HG03571 (cell line): ENCODE results near the gene SULT2B1.
"Not testable (repeated sequence)": the region's sequence is repeated elsewhere in the genome, so short reads cannot be mapped to it uniquely, and the experiment has no call there.

Source experiments
- ATAC-seq: cut with Tn5 transposase; IDR thresholded peaks from one replicate; pipeline ENCODE4 v1.9.1; 2021; ENCODE audit not compliant: unreplicated experiment

SULT2B1 gene

DNA sequence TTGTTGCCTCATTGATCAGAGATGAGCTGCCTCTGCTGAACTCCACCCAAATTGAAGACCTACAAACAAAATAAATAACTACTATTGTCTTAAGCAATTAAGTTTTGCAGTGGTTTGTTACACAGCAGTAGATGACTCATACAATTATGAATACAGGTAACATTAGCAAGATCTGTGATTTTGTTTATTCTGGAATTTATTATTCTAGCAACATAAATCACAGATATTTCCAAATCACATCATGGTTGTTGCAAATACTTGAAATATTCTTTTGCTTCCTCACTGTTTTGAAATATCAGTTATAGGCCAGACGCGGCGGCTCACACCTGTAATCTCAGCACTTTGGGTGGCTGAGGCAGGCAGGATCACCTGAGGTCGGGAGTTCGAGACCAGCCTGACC is 27.2 kb upstream of the SULT2B1 start:
- no peak for ATAC-seq

GRCh38 chr19:48529156-48529555 is 22.8 kb upstream of the SULT2B1 start:
- no peak for ATAC-seq

- ATAC-seq = no peak
Measured at GRCh38 chr19:48530066-48530720, 21.8 kb upstream of the SULT2B1 start.

GRCh38 chr19:48530770-48531169 is 21.2 kb upstream of the SULT2B1 start:
- no peak for ATAC-seq

- no peak for ATAC-seq
Measured at GRCh38 chr19:48533770-48534169, 18.2 kb upstream of the SULT2B1 start.

DNA sequence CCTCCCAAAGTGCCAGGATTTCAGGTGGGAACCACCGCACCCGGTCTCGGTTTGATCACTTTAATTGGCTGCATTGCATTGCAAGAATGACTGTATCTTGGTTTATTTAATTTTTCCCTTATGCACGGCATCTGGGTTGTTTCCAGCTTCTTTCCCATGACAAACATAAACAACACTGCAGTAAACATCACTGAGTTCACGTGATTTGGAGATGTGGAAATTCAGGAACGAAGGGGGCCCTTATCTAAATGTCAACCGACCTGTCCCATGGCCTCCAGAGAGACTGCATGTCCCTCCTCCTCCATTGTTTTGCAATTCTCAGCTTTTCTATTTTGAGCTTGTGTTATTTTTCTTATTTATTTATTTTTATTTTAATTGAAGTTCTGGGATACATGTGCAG is 14.4 kb upstream of the SULT2B1 start:
- no peak for ATAC-seq

DNA sequence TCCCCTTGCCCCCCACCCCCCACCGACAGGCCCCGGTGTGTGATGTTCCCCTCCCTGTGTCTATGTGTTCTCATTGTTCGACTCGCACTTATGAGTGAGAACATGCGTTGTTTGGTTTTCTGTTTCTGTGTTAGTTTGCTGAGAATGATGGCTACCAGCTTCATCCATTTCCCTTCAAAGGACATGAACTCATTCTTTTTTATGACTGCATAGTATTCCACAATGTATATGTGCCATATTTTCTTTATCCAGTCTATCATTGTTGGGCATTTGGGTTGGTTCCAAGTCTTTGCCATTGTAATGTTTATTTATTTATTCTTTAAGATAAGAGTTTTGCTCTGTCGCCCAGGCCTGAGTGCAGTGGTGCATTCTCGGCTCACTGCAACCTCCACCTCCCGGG is 13.9 kb upstream of the SULT2B1 start:
- not testable (repeated sequence) for ATAC-seq

DNA sequence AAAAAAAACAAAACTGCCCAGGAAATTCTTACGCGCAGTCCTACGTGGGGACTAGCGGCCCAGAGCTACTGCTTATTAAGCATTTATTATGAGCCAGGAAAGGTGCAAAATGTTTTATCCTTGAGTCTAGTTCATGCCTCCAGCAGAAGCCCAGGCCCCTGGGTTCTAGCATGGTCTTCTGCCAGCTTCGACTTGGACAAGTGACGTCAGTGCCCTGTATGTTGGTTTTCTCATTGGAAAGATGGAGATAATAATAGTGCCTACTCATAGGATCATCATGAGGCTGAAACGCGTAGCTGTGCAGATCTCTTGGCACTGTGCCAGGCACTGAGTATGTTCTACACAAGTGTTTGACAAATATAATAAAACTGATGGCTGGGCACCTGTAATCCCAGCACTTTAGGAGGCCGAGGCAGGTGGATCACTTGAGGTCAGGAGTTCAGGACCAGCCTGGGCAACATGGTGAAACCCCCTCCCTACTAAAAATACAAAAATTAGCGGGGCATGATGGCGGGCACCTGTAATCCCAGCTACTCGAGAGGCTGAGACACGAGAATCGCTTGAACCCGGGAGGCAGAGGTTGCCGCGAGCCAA is 12.4 kb upstream of the SULT2B1 start:
- no peak for ATAC-seq

GRCh38 chr19:48540110-48540509 is 11.9 kb upstream of the SULT2B1 start:
- no peak for ATAC-seq

GRCh38 chr19:48541813-48542212 is 10.2 kb upstream of the SULT2B1 start:
- ATAC-seq = no peak

DNA sequence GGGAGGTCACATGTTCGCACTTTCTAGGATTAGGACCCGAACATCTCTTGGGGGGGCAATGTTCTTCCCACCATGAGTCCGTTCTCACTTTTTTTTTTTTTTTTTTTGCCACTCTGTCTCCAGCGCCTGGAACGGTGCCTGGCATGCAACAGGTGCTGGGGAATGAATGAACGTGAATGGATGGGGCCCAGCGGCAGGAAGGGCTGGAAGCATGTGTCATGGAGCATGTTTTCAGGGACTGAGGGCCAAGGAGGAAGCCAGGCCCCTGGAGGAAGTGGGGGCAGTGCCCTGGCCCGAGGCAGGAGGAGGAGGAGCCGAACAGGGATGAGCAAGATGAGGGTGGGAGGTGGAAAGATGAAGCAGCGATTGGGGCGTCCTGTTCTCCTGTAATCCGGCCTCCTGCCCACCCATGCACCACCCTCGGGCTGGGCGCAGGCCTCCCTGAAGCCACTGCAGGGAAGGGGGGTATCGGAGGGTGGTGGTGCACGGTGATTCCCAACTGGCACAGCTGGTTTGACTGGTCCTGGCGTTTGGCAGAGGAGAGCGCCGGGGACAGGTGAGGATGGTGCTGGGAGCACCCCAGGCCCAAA is 8.8 kb upstream of the SULT2B1 start:
- ATAC-seq = no peak

DNA sequence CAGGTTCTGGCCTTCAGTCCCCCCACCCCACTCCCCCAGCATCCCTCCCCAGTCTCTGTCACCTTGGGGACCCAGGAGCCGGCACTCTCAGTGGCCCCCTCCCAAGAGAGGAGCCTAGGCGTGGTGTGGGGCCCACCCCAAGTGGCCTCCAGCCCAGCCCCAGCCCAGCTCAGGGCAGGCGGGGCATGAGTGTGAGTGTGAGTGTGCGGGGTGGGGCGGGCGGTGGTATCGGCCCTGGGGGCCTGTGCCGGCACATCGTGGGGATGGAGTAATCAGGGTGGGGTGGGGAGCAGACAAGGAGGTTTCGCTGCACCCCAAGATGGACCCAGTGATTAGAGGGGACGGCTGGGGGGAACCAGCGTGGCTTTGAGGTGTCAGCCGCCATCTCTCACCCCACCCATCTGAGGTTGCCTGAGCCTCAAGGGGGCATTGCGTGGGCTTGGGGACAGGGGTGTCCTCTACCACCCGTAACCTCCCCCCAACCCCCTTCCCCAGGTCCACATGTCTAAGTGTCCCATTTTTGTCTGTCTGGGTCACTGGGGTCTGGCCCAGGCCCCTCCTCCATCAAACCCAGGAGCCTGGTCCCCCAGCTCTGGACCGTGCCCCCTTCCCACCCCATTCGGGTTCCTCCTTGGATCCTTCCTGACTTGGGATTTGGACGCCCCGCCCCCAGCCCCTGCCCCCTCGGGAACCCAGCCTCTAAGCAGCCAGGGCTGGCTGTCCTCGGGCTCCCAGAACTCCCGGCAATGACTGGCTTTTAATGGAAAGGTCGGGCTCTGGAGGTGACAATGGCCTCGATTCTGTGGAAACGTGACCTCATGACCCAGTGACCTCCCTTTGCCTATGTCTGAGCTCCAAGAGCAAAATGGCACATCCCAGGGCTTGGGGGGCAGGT is 6.9 kb upstream of the SULT2B1 start:
- no peak for ATAC-seq

GRCh38 chr19:48547722-48548121 is 4.2 kb upstream of the SULT2B1 start:
- ATAC-seq = no peak

DNA sequence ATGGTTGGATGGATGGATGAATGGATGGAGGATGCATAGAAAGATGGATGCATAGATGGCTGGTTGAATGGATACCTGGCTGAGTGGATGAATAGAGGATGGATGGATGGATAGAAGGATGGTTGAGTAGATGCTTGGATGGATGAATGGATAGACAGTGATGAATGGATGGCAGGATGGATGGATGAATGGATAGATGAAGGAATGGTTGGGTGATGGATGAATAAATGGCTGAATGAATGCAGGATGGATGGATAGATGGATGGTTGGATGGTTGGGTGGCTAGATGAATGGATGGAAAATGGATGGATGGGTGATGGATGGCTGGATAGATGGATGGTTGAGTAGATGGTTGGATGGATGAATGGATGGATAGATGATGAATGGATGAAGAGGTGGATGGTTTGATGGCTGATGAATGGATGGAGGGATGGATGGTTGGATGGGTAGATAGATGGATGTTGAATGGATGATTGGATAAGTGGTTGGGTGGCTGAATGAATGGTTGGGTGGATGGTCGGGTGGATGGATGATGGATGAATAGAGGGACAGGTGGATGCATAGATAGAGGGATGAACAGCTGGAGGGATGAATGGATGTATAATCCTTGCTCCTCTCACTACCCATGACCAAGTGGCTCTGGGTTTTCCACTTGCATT is 3.6 kb upstream of the SULT2B1 start:
- ATAC-seq = no peak

DNA sequence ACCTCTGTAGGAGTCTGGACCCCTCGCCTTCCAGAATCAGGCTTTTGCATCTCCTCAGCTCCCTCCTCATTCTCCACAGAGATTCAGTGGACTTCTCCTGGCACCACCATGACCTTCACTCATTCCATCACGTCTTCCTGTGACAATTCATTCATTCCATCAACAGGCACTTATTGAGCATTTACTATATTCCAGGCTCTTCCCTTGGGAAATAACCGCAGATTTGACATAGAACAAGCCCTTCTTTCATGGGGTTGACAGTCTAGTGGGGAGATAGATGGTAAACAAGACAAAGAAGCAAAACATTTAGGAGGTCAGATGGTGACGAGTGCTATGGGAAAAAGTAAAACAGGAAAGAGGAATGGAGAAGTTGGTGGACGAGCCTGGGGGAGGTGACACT is 2.6 kb upstream of the SULT2B1 start:
- ATAC-seq = no peak

GRCh38 chr19:48552406-48553322 is 692 bp downstream of the SULT2B1 start:
- ATAC-seq = no peak

DNA sequence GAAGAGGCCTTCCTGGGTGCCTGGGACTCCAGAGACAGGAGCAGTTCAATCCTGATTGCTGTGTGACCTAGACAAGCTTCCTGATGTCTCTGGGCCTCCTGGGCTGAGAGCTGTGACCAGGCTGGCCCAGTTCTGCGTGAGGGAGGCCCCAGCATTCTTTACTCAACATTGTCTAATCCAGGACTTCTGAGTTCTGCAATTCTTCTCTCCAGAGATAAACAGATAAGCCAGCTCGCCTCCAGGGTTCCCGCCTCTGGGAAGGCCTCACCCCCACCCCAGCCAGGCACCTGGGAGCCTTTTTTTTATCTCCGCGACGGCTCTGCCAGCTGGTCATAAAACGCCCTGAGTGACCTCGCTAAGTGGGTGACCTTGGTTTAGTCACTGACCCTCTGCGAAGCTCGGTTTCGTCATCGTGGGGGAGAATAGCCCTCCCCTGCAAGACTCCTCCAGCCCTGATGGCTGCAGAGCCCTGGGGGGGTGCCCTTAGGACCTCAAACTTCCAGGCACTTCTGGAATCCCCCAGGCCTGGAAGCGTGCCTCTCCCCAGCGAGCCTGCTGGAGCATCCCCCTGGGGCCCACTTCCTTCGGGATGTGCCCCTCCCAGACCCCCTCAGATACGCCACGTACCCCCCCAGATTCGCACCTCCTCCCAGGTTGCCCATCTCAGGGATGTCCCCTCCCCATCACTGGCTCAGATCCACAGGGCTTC is 1.9 kb downstream of the SULT2B1 start:
- ATAC-seq = no peak

DNA sequence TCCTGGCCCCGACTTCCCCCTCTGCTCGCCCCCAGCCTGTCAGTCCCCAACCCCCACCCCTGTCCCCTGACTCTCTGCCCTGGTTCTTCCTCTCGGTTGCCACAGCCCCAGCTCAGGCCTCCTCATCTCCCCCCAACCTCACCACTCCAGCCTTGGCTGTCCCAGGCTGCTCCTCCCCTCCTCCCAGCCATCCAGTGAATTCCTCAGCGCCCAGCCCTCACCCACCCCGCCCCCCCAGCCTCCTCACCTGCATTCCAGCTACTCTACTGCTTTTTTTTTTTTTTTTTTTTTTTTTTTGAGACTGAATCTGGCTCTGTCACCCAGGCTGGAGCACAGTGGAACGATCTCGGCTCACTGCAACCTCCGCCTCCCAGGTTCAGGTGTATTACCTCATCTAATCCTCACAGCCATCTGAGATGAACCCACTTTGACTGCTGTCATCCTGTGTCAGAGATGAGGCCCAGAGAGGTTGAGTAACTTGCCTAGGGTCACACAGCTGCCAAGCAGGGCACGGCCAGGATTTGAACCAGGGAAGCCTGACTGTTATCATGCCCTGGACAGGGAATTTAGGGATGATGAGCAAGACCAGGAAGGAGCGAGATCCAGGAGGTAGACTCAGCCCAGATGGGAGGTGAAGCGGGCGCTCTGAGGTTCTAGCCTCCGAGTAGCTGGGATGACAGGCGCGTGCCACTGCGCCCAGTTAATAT is 2.6 kb downstream of the SULT2B1 start:
- ATAC-seq = no peak

DNA sequence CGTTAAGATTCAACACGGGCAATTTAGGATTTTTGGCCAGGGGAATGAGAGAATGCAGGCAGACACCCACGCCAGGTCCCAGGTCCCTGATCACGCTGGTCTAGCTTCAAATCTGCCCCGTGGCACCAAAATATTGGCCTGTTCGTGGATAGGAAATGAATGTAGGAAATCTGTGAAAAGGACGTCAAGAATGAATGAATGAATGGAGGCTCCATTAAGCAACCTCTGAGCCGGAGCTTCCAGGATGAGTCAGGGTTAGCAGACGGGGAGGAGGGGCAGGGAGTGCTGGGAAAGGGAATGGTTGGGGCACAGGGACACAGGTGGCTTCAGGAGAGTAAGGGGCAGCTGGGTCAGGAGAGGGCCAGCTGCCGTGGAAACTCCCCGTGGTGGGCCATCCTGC is 4.2 kb downstream of the SULT2B1 start:
- no peak for ATAC-seq
